Epidermal melanocyte (primary cell): ENCODE data around the gene RABGAP1L.
"Not testable (repeated sequence)": the region's sequence is repeated elsewhere in the genome, so short reads cannot be mapped to it uniquely, and the experiment has no call there.

ENCODE experiments used
- DNase-seq: peaks from one replicate; pipeline ENCODE4 v3.0.0; 2011; ENCODE audit warnings: low spot score; ENCODE audit not compliant: insufficient read length

Gene RABGAP1L

DNA sequence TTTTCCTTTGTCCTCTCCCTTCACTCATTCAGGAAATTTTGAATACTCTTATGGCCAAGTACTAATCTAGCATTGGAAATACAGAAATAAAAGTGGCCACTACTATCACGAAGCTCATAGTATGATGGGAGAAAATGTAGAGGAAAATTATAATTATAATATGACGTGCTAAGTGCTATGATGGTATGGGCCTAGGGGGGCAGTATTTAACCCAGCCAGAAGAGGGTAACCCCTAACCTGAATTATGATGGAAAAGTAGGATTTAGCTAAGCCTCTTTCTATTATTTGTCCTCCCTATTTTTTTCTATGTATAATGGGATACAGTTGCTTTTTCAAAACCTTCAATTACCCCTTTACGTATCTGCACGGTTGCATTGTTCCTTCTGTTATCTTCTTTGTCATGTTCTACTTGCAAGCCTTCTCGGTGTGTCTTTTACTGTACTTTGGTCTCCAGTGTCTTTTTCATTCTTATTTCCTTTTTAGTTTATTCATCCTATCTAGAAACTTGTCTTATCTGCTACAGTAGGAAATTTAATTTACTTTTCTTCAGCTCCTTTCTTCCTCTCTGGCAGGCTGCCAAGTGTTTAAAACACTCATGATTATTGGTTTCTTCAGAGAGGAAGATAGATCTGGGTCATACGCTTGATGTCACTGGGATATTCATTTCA, 199.6 kb downstream of the RABGAP1L start:
- no peak for DNase-seq

DNA sequence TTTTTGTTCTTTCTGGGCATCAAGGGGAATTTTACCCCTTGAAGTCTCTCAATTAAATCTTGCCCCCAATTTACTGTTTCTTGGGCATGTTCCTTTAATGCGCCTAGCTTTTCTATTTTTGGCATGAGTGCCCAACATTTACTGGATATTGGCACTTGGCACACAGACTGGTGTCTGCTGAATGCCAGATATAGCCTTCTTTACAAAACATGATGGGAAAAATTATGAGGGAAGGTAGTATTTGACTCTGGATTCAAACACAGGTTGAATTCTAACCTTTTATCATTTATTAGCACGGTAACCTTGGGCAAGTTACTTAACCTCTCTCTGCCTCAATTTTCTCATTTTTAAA, 200.1 kb downstream of the RABGAP1L start:
- DNase-seq: no peak

DNA sequence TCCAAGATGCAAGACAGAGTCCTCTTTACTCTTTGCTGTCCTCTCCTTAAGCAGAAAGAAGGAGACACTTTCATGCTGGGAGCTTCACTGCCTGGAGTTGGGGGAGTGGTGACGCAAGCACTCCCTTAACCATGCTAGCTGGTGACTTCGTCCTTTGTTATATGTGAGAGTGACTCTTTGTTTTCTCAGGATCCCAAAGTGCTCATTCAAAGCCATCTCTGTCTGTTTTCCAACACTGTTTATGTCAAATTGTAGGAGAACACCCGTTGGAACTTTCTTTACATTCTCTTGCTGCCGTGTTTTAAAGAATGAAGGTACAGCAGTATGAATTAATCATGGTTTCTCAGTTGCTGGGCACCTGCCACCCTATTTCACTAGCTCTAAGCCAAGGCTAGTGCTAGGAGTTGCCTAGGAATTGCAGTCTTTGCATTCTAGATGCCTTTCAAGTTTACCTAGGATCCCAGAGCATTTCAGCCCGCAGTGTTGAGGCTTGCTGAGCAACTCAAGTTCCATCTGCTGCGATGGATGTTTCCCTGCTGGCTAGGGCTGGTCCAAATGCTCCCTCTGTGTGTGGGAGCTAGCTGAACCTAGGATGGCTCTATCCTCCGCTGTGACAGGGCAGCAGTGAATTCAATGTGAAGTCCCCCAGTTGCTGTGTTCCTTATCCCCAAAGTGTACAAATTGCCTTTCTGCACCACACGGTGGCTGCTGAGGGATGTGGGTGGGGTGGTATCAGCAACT, 205.8 kb downstream of the RABGAP1L start:
- no peak for DNase-seq

DNA sequence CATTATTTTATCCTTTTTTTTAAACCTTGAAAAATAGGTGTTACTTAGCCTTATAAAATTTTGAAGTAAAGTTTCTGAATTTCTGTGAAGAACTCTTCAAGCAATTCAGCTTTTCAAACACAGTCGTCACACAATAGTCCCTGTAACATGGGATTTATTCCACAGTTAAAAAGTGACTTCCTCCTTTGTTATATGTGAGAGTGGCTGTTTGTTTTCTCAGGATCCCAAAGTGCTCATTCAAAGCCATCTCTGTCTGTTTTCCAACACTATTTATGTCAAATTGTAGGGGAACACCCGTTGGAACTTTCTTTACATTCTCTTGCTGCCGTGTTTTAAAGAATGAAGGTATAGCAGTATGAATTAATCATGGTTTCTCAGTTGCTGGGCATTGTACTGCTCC, 207.6 kb downstream of the RABGAP1L start:
- no peak for DNase-seq

DNA sequence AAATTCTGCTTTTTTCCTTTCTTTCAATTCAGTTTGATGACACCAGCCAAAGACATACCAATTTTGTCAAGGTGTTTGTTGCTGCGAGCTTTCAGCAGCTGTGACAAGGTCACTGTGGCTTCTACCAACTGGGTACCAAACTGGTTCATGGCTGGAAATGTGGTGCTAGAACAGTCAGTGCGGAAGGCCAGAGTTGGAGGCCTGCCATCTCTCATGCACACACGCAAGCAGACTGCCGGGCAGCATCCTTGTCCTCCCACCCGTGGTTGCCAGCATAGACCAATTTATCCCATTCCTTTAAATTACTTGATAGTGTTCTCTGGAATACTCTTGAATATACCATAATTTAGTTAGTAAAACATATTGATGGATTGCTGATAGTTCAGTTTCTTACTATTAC, 208.6 kb downstream of the RABGAP1L start:
- no peak for DNase-seq

DNA sequence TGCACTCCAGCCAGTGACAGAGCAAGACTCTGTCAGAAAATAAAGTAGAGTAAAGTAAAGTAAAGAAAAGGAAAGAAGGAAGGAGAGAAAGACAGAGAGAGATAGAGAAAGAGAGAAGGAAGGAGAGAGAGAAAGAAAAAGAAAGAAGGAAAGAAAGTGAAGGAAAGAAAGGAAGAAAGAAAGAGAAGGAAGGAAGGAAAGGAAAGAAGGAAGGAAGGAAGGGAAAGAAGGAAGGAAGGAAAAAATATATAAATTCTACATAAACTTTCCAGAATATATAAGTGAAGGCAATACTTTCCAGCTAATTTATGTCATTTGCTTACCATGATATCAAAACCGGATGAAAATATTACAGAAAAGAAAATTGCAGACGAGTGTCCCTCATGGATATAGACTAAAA, 216.7 kb downstream of the RABGAP1L start:
- DNase-seq: no peak

DNA sequence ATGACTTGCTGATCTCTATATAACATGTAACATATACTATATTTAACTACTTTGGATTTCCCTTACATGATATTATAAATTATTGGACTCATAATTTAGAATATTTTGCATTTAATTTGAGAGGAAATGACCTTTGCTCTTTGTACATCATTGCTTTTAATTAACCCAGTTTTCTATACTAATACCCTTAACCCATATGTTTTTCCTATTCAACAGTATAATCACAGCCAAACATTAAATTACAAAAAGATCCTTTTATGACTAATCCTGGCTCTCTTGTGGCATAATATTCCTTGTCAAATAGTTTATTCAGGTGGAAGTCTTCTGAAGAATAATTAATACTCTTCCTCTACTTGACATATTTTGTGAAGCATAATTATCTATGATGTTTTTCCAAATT, 232.4 kb downstream of the RABGAP1L start:
- DNase-seq: no peak

DNA sequence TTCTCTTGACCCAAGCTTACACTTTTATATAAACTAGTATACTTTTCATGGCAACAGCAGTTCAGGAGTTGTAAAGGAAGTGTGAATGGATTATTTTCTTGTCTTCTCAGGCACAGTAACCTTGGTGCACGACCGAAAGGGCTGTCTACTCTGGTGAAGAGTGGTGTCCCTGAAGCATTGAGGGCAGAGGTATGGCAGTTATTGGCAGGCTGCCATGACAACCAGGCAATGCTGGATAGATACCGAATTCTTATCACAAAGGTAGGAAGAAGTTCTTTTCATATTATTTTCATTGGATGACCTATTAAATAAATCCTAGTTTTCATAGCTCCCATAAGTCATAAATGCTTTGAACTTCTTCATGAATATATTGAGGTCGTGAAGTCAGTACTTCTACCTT, 234.6 kb downstream of the RABGAP1L start:
- no peak for DNase-seq

DNA sequence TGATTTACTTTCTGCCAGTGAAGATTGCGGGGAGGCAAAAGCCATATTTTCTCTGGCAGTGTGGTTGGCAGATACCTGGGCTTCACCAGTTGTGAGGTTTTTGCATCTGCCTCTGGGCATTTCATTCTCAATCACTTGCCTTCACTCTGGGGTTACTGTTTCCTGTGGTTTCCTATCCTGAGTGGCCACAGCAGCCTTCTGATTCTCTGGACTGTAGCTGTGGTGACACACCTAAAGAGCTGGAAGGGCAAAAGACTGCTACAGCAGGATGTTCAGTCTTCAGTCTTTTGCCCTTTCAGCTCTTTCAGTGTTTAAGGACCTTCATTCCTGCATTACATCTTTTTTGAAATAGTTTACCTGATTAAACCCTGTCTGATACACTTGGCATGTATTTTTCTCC, 237.9 kb downstream of the RABGAP1L start:
- DNase-seq: no peak

DNA sequence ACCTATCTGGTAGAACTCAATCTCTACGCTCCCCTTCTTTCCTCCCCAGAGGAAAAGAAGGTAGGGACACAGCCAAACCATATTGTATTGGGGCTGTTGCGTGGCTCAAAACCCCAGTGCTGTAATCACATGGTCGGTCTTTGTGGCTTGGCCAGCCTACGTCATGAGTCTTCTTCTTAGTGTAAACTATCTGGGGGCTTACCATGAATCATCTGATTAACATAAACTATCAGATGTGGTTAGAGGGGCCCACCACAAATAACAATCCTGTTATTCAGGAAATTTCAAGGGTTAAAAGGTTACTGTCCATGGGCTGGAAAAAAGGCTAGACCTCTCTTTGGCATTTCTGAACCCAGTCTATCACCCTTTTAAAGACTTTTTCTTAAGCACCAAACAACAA, 238.9 kb downstream of the RABGAP1L start:
- no peak for DNase-seq

- DNase-seq: no peak
Measured at GRCh38 chr1:174399211-174399610, 239.9 kb downstream of the RABGAP1L start.

- no peak for DNase-seq
Measured at GRCh38 chr1:174401075-174401474, 241.8 kb downstream of the RABGAP1L start.

- no peak for DNase-seq
Measured at GRCh38 chr1:174405219-174405618, 245.9 kb downstream of the RABGAP1L start.

DNA sequence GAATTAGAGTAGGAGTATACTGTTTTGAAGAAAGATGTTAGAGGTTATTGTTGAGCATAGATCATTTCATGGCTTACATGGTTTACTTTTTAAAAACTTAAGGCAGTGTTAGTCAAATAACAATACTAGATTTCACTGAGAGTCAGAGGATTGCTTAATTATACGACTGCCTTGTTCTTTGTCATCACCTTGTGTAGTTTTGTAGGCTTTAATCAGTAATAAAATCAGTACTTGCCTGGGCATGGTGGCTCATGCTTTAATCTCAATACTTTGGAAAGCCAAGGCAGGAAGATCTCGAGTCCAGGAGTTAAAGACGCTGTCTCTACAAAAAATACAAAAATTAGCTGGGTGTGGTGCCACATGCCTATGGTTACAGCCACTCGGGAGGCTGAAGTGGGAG, 247.1 kb downstream of the RABGAP1L start:
- no peak for DNase-seq

GRCh38 chr1:174407665-174408064, 248.3 kb downstream of the RABGAP1L start:
- no peak for DNase-seq

DNA sequence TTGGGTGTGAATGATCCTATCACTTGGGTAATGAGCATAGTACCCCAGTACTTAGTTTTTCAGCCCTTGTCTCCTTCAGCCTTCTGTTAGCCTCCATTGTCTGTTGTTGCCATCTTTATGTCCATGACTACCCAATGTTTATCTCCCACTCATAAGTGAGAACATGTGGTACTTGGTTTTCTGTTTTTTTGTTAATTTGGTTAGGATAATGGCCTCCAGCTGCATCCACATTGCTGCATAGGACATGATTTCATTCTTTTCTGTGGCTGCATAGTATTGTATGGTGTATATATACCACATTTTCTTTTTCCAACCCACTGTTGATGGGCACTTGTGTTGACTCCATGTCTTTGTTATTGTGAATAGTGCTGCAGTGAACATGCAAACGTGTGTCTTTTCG, 248.8 kb downstream of the RABGAP1L start:
- DNase-seq: no peak

DNA sequence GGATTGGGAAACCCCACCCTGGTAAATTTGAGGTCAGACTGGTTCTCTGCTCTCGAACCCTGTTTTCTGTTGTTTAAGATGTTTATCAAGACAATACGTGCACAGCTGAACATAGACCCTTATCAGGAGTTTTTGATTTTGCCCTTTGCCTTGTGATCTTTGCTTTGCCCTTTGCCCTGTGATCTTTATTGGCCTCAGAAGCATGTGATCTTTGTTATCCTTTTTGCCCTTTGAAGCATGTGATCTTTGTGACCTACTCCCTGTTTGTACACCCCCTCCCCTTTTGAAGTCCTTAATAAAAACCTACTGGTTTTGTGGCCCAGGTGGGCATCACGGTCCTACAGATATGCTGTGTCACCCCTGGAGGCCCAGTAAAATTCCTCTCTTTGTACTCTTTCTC, 250.5 kb downstream of the RABGAP1L start:
- not testable (repeated sequence) for DNase-seq

DNA sequence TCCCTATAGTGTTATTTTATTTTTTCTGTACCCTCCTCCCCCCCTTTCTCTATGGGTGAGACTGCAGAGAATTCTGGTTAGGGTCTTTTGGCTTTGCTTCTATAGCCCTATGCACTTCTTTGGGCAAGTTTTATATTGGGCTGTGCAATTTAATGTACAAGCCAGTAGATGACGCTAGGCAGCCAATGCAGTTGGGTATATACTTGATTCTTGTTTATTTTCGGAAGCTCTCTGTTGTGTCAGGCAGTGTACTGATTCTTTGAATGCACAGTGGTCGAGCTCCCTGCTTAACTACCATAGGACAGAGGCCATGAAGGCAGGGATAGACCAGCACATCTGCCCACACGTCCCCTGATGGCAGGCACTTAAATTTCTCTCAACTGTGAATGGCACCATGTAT, 254.3 kb downstream of the RABGAP1L start:
- DNase-seq: no peak

- no peak for DNase-seq
Measured at GRCh38 chr1:174414203-174414602, 254.9 kb downstream of the RABGAP1L start.

DNA sequence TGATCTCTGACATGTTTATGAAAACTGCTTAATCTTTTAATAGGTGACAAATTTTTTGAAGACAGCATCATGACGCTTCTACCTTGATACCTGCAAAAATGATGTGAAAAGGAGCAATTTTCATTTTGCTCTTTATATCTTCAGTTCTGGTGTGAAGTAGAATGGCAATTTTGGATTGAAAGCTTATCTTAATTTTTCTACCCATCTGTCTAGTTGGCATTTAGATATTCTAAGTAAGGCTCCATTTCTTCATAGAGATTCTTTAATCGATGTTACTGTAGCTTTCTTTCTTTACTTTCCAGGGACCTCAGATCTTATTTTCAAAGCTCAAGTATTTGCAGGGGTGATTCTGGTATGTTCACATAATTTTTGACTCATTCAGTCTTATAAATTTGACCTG, 256.2 kb downstream of the RABGAP1L start:
- DNase-seq: no peak

- no peak for DNase-seq
Measured at GRCh38 chr1:174417921-174418320, 258.6 kb downstream of the RABGAP1L start.

DNA sequence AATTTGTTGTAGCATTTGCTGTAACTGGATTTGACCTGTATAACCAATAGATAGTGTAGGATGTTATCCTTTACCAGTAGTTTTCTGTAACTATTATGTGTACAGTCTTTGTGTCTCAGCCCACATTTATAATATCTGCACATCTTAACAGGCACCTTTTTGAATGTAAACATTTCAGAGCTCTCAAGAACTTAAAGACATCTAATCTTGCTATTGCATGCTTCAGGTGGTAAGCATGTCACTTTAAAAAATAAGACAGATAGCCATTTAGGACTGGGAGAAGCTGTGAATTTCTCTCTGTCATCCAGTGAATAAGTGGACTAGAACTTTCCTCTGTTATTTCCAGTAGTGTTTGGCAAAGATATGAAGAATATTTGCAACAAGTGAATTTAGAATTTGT, 265.8 kb downstream of the RABGAP1L start:
- DNase-seq: no peak

DNA sequence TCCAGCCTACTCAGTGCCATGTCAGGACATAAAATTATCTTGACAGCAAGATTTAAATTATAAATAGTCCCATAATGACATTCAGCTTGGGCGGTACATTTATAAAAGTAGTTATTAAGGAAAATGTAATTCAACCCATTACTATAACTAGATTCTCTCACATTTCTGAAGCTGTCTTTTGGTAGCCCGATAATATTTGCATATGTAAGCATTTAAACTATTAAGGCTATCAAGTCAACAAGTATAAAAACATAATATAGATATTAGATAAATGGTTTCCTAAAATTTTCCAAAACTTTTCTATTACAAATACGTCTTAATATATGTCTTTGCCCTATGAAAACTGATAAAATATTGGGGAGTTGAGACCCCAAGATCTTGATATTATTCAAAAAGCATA, 266.8 kb downstream of the RABGAP1L start:
- DNase-seq: no peak
